ACC112 (cell line): ENCODE data around the gene RIPPLY2.

Experiments
- H2AFZ ChIP-seq: fragments of 200-600 bp; sonication (generic); one replicate; pipeline ENCODE4 v1.6.0; 2017; ENCODE audit warnings: antibody characterized with exemption, low read length; ENCODE audit not compliant: unreplicated experiment
- H3K27ac ChIP-seq: fragments of 200-600 bp; sonication (generic); 2 replicates; pipeline ENCODE4 v1.5.1; 2014; ENCODE audit warnings: low read depth, mild to moderate bottlenecking, antibody characterized with exemption, low read length, moderate library complexity
- H3K27me3 ChIP-seq: fragments of 200-600 bp; sonication (generic); 2 replicates; pipeline ENCODE4 v1.6.1; 2014; ENCODE audit warnings: mild to moderate bottlenecking, antibody characterized with exemption, low read length, moderate library complexity, mixed read lengths; ENCODE audit not compliant: insufficient read depth
- H3K36me3 ChIP-seq: fragments of 200-600 bp; sonication (generic); 2 replicates; pipeline ENCODE4 v1.6.1; 2016; ENCODE audit warnings: mild to moderate bottlenecking, antibody characterized with exemption, low read length, moderate library complexity, mixed read lengths; ENCODE audit not compliant: insufficient read depth
- H3K4me1 ChIP-seq: fragments of 200-600 bp; sonication (generic); one replicate; pipeline ENCODE4 v1.6.1; 2016; ENCODE audit warnings: low read length, mixed read lengths; ENCODE audit not compliant: insufficient read depth, unreplicated experiment, control insufficient read depth
- H3K4me3 ChIP-seq: fragments of 200-600 bp; sonication (generic); 2 replicates; pipeline ENCODE4 v1.5.1; 2014; ENCODE audit warnings: mild to moderate bottlenecking, low read depth, low read length
- H3K79me2 ChIP-seq: fragments of 200-600 bp; sonication (generic); one replicate; pipeline ENCODE4 v1.6.0; 2016; ENCODE audit warnings: low read length; ENCODE audit not compliant: control insufficient read depth, unreplicated experiment, insufficient read depth

Gene RIPPLY2

DNA sequence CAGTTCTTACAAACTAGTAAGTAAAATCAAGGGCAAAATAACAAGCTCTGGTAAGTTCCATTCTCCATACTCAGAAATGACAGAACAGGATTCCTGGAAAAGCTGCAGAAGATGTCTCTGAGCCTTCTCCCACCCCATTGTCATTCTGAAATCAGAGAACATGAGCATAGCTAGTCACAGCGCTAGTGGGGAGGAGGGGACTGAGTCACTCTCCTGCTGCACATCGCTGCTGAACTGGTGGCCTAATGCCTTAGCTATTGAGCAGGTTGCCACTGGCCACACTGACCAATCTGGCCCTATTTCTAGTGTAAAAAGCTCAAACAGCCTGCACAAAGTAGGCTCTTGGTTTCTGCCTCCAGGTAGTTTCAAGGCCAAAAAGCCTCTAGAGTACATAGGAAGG is 26.1 kb upstream of the RIPPLY2 start:
- Histone ChIP-seq H3K4me3 (no peak overlapping the region), H3K27me3 (peaks cover 9% of the 10 kb centered on the region; the same call in 1 of the 2 replicates), H2AFZ (no peak overlapping the region), H3K4me1 (peaks cover 14% of the 10 kb centered on the region), H3K36me3 (no peaks in the 10 kb centered on the region), H3K79me2 (no peaks in the 10 kb centered on the region), H3K27ac (no peak overlapping the region)

DNA sequence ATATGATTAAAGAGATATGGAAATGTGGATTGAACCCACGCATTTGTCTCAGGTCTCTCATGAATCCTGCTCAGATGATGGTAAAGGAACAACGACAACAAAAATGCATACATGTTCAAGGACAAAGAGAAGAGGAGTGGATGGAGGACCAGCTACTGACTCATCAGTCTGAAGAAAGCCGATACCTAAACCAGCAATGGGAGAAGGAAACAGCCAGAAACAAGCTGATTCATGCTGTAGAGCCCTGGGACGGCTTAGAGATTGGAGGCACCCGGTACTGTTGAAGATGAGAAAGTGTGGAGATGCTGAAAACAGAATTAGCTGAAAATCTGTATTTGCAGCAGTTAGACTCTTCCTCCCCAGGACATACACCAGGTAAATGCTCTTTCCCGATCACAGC is 14.4 kb upstream of the RIPPLY2 start:
- Histone ChIP-seq H3K27me3 (peaks cover 56% of the 10 kb centered on the region), H3K4me3 (no peak overlapping the region), H3K4me1 (no peaks in the 10 kb centered on the region), H3K27ac (no peak overlapping the region), H2AFZ (no peak overlapping the region), H3K79me2 (no peaks in the 10 kb centered on the region), H3K36me3 (no peaks in the 10 kb centered on the region)

GRCh38 chr6:83844170-83844569 is 9.0 kb upstream of the RIPPLY2 start:
- Histone ChIP-seq H3K27ac (no peak overlapping the region), H2AFZ (no peak overlapping the region), H3K4me1 (no peaks in the 10 kb centered on the region), H3K36me3 (no peaks in the 10 kb centered on the region), H3K27me3 (peaks cover 35% of the 10 kb centered on the region), H3K4me3 (no peak overlapping the region), H3K79me2 (no peaks in the 10 kb centered on the region)

DNA sequence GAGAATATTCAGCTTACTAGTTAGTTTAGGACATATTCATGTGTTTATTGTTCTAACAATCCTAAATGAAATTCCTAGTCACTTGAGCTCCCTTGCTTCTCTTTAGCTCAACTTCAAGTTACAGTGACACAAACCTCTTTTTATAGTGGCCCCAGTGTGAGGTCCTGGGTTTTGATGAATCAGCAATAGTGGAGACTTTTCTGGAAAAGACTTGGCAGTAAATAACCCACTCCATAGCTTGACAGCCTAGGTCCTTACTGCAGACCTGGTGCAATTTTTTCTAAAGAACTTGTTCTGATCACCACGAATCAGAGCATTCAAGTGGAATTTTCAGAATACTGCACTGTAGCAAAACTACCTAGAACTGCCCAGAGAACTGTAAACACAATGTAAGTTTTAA is 6.9 kb upstream of the RIPPLY2 start:
- H3K27ac ChIP-seq: no peak overlapping the region
- H3K36me3 ChIP-seq: no peaks in the 10 kb centered on the region

GRCh38 chr6:83847179-83847578 is 6.0 kb upstream of the RIPPLY2 start:
- Histone ChIP-seq H3K4me1 (no peaks in the 10 kb centered on the region), H3K27me3 (peaks cover 44% of the 10 kb centered on the region), H2AFZ (no peak overlapping the region), H3K27ac (no peak overlapping the region), H3K79me2 (no peaks in the 10 kb centered on the region), H3K4me3 (no peak overlapping the region), H3K36me3 (no peaks in the 10 kb centered on the region)

More for the DNA sequence above, 6.9 kb upstream of the RIPPLY2 start:
- Histone ChIP-seq H3K4me1 (no peaks in the 10 kb centered on the region), H2AFZ (no peak overlapping the region), H3K27me3 (peaks cover 44% of the 10 kb centered on the region), H3K4me3 (no peak overlapping the region), H3K79me2 (no peaks in the 10 kb centered on the region)

DNA sequence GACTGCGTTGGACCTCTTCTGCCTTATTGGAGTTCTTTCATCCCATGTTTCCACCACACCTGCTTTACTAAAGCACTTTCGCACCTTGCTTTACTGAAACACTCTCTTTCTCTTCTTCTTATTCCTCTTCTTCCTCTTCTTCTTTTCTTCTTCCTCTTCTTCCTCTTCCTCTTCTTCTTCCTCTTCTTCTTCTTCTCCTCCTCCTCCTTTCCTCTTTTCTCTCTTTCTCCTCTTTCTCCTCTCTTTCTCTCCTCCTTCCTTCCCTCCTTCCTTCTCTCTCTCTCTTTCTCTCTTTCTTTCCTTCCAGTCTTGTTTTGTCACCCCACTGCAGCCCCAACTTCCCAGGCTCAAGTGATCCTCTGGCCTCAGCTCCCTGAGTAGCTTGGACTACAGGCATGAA is 4.0 kb upstream of the RIPPLY2 start:
- Histone ChIP-seq H3K27me3 (peaks cover 59% of the 10 kb centered on the region), H3K4me3 (no peak overlapping the region), H3K79me2 (no peaks in the 10 kb centered on the region), H3K27ac (no peak overlapping the region), H3K4me1 (peaks cover 4% of the 10 kb centered on the region), H2AFZ (no peak overlapping the region), H3K36me3 (no peaks in the 10 kb centered on the region)

DNA sequence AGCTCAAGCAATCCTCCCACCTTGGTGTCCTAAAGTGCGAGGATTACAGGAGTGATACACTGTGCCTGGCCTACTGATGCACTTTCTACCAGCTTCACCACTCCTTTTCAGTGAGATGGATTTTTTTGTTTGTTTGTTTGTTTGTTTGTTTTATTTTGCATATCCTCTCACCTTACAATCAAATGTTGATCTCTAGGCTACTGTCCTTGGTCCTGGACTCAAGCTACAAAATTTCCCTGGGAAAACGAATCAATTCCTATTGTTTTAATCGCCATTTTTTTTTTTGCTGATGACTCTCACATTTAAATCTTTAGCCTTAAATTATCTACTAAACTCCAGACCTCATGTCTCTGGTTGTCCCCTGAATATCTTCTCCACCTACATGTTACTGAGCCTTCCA is 3.5 kb upstream of the RIPPLY2 start:
- H3K4me1 ChIP-seq: peaks cover 4% of the 10 kb centered on the region
- no peaks in the 10 kb centered on the region for H3K36me3 ChIP-seq
- H3K4me3 ChIP-seq: no peak overlapping the region
- H2AFZ ChIP-seq: no peak overlapping the region
- H3K27me3 ChIP-seq: peaks cover 64% of the 10 kb centered on the region
- no peaks in the 10 kb centered on the region for H3K79me2 ChIP-seq
- H3K27ac ChIP-seq: no peak overlapping the region

DNA sequence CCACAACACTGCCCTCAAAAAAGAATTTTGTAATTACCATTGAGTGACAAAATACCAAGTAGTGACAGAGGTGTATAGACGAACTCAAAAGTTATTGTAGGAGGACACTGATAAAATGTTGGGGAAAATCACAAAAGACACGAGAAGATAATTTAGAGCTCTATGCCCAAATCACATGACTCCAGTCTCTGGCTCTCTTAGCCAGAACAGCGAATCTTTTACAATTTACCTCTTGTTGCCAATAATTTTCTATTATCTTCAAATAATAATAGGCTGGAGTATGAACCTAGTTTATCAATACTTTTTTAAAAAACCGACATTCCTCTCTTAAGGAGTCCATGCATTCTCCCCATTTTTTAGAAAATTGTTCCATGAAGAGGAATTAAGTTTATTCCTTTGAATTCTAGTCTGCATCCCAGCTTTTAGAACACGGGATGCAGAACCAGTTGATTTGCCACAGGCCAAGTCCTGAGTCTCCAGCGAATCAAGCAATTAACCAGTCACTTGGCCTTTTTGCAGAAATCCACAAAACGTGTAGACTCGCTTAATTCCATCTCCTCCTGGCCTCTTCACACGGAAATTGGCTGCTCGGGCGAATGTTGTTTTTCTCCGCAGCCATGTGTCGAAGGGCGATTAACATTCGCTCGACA is 507 bp upstream of the RIPPLY2 start:
- Histone ChIP-seq H3K27me3 (peaks cover 83% of the 10 kb centered on the region), H2AFZ (no peak overlapping the region), H3K4me1 (peaks cover 4% of the 10 kb centered on the region), H3K79me2 (no peaks in the 10 kb centered on the region), H3K4me3 (peak overlapping the region; percentile 72), H3K27ac (no peak overlapping the region), H3K36me3 (no peaks in the 10 kb centered on the region)

DNA sequence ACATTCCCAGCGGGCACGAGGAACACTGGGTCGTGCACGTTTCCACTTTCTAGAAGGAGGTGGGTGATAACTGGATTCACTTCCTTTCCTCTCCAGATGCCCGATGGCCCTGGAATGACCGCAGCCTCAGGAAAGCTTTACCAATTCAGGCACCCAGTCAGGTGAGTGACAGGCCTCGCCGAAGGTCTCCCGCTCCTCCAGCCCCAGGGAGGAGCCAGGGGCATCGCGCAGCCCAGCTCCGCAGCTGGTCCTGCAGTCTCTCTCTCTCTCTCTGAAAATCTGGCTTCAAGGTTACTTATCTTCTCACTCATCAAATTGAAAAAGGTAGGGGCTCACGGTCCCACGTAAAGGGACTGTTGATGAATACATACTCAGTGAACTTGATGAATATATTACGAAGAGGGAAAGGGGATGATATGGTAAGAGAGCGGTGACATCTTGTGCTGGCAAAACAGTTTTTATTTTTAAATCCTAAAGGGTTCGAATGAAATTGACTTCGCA is 891 bp downstream of the RIPPLY2 start:
- no peaks in the 10 kb centered on the region for H3K36me3 ChIP-seq
- H2AFZ ChIP-seq: peak overlapping the region; percentile 36
- no peak overlapping the region for H3K27ac ChIP-seq
- H3K27me3 ChIP-seq: peaks cover 90% of the 10 kb centered on the region
- no peaks in the 10 kb centered on the region for H3K79me2 ChIP-seq
- peaks cover 4% of the 10 kb centered on the region for H3K4me1 ChIP-seq
- H3K4me3 ChIP-seq: peak overlapping the region; percentile 72

DNA sequence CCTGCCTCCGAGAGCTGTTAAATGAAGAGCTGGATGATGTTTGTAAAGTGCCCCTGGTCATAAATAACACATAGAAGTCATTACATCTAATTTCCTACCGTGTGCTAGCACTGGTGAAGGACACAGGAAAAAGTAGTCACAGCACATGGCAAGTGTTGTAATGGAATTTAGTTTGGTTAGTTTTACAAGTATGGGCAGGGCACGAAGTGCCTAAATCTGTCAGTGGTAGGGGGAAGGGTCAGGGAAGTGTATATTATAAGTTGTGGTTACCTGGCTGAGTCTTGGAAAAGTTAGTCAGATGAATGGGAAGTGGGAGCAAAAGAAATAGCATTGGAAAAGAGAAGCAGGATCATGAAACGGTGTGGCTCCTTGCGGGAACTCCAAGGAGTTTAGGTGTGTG is 1.6 kb downstream of the RIPPLY2 start:
- Histone ChIP-seq H3K27me3 (peaks cover 83% of the 10 kb centered on the region), H2AFZ (no peak overlapping the region)

More for the DNA sequence above, 1.6 kb downstream of the RIPPLY2 start:
- Histone ChIP-seq H3K79me2 (no peaks in the 10 kb centered on the region), H3K27ac (no peak overlapping the region), H3K36me3 (no peaks in the 10 kb centered on the region), H3K4me1 (peaks cover 4% of the 10 kb centered on the region), H3K4me3 (no peak overlapping the region)
